Middle frontal gyrus (tissue), 1 donor: ENCODE results near the gene GAGE12F.
"Not testable (repeated sequence)": the region's sequence is repeated elsewhere in the genome, so short reads cannot be mapped to it uniquely, and the experiment has no call there.

Experiments used
- DNase-seq: peaks from one replicate; pipeline ENCODE4 v3.0.0-alpha.2; 2015; ENCODE audit warnings: low spot score; ENCODE audit errors: extremely low spot score

Gene GAGE12F, protein sequence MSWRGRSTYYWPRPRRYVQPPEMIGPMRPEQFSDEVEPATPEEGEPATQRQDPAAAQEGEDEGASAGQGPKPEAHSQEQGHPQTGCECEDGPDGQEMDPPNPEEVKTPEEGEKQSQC

DNA sequence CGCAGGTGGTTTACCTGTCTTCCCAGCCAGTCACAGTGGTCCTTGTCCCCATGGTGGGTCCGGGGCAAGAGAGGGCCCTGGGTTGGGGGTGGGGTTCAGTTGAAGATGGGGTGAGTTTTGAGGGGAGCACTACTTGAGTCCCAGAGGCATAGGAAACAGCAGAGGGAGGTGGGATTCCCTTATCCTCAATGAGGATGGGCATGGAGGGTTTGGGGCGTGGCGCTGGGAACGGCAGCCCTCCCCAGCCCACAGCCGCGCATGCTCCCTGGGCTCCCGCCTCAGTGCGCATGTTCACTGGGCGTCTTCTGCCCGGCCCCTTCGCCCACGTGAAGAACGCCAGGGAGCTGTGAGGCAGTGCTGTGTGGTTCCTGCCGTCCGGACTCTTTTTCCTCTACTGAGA is at the start of gene GAGE12F:
Gene GAGE12F, plus strand, starts transcription at position 301 of the 400 bp plus-strand sequence. CDS start 1,155 bp downstream, outside the sequence.
- not testable (repeated sequence) for DNase-seq

DNA sequence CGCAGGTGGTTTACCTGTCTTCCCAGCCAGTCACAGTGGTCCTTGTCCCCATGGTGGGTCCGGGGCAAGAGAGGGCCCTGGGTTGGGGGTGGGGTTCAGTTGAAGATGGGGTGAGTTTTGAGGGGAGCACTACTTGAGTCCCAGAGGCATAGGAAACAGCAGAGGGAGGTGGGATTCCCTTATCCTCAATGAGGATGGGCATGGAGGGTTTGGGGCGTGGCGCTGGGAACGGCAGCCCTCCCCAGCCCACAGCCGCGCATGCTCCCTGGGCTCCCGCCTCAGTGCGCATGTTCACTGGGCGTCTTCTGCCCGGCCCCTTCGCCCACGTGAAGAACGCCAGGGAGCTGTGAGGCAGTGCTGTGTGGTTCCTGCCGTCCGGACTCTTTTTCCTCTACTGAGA is 28.8 kb upstream of the GAGE12F start, which contains the start of gene GAGE12C:
Gene GAGE12C, plus strand, starts transcription at position 301 of the 400 bp plus-strand sequence. CDS start 1,155 bp downstream, outside the sequence.
- DNase-seq, result not testable (repeated sequence)

DNA sequence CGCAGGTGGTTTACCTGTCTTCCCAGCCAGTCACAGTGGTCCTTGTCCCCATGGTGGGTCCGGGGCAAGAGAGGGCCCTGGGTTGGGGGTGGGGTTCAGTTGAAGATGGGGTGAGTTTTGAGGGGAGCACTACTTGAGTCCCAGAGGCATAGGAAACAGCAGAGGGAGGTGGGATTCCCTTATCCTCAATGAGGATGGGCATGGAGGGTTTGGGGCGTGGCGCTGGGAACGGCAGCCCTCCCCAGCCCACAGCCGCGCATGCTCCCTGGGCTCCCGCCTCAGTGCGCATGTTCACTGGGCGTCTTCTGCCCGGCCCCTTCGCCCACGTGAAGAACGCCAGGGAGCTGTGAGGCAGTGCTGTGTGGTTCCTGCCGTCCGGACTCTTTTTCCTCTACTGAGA is 19.2 kb upstream of the GAGE12F start, which contains the start of gene GAGE12D:
Gene GAGE12D, plus strand, starts transcription at position 301 of the 400 bp plus-strand sequence. CDS start 1,155 bp downstream, outside the sequence.
- DNase-seq, result not testable (repeated sequence)

DNA sequence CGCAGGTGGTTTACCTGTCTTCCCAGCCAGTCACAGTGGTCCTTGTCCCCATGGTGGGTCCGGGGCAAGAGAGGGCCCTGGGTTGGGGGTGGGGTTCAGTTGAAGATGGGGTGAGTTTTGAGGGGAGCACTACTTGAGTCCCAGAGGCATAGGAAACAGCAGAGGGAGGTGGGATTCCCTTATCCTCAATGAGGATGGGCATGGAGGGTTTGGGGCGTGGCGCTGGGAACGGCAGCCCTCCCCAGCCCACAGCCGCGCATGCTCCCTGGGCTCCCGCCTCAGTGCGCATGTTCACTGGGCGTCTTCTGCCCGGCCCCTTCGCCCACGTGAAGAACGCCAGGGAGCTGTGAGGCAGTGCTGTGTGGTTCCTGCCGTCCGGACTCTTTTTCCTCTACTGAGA is 9.7 kb upstream of the GAGE12F start, which contains the start of gene GAGE12E:
Gene GAGE12E, plus strand, starts transcription at position 301 of the 400 bp plus-strand sequence. CDS start 1,155 bp downstream, outside the sequence.
- not testable (repeated sequence) for DNase-seq

DNA sequence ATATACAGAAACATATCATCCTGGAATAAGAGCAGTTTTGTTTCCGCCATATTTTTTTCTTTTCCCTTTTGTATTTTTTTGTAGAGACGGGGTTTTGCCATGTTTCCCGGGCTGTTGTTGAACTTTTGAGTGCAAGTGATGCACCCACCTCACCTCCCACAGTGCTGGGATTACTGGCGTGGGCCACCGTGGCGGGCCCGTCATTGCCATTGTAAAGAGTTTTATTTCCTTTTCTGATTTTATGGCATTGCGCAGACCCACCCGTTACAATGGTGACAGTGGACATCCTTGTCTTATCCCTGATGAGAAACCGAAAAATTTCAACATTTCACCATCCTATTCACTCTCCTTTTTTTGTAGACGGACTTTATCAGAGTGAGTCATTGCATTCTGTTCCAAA is 8.1 kb downstream of the GAGE12F start:
- DNase-seq, result not testable (repeated sequence)

DNA sequence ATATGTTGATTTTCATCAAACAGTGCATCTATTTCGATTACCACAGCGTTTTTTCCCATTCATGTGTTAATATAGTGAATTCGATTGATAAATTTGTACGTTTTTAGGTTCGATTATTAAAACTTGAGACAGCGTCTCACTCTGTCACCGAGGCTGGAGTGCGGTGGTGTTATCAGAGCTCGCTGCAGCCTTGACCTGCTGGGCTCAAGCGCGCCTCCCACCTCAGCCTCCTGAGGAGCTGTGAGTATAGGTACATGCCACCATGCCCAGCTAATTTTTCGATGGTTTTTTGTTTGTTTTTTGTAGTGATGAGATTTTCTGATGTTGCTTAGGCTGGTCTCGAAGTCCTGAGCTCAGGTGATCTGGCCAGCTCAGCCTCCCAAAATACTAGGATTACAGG is 8.5 kb downstream of the GAGE12F start:
- not testable (repeated sequence) for DNase-seq

DNA sequence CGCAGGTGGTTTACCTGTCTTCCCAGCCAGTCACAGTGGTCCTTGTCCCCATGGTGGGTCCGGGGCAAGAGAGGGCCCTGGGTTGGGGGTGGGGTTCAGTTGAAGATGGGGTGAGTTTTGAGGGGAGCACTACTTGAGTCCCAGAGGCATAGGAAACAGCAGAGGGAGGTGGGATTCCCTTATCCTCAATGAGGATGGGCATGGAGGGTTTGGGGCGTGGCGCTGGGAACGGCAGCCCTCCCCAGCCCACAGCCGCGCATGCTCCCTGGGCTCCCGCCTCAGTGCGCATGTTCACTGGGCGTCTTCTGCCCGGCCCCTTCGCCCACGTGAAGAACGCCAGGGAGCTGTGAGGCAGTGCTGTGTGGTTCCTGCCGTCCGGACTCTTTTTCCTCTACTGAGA is 9.5 kb downstream of the GAGE12F start, which contains the start of gene GAGE12G:
Gene GAGE12G, plus strand, starts transcription at position 301 of the 400 bp plus-strand sequence. CDS start 1,155 bp downstream, outside the sequence.
- not testable (repeated sequence) for DNase-seq

DNA sequence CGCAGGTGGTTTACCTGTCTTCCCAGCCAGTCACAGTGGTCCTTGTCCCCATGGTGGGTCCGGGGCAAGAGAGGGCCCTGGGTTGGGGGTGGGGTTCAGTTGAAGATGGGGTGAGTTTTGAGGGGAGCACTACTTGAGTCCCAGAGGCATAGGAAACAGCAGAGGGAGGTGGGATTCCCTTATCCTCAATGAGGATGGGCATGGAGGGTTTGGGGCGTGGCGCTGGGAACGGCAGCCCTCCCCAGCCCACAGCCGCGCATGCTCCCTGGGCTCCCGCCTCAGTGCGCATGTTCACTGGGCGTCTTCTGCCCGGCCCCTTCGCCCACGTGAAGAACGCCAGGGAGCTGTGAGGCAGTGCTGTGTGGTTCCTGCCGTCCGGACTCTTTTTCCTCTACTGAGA is 19.0 kb downstream of the GAGE12F start, which contains the start of gene GAGE12H:
Gene GAGE12H, plus strand, starts transcription at position 301 of the 400 bp plus-strand sequence. CDS start 1,155 bp downstream, outside the sequence.
- not testable (repeated sequence) for DNase-seq

DNA sequence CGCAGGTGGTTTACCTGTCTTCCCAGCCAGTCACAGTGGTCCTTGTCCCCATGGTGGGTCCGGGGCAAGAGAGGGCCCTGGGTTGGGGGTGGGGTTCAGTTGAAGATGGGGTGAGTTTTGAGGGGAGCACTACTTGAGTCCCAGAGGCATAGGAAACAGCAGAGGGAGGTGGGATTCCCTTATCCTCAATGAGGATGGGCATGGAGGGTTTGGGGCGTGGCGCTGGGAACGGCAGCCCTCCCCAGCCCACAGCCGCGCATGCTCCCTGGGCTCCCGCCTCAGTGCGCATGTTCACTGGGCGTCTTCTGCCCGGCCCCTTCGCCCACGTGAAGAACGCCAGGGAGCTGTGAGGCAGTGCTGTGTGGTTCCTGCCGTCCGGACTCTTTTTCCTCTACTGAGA is 28.6 kb downstream of the GAGE12F start, which contains the start of gene GAGE2A:
Gene GAGE2A, plus strand, starts transcription at position 301 of the 400 bp plus-strand sequence. CDS start 1,155 bp downstream, outside the sequence.
- not testable (repeated sequence) for DNase-seq

DNA sequence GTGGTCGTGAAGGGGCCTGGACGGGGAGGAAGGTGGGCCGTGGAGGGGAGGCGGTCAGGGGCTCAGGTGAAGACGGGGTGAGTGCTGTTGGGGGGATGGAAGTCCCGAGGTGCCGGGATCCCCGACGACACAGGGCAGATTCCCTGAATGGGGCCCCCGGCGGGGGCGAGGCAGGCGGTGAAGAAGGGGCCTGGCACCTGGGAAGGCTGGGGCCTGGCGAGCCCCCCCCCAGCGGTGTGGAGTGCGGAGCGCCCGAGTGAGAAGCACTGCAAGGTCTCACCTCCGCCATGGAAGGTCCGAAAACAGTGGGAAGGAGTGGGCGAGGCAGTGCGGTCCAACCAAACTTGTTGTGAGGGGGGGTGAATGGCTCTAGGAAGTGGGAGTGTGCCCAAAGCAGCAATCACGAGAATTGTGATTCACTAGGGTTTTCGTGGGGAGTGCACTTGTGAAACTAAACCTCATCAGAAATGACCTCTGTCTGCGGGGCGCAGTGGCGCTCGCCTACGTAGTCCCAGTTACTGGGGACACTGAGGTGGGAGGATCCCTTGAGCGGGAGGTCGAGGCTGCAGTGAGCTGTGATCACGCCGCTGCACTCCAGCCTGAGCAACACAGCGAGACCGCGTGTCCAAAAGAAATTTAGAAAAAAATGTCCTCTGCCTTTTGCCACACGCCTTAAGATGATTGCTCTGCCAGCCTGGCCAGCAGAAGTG is 29.3 kb downstream of the GAGE12F start:
- not testable (repeated sequence) for DNase-seq

DNA sequence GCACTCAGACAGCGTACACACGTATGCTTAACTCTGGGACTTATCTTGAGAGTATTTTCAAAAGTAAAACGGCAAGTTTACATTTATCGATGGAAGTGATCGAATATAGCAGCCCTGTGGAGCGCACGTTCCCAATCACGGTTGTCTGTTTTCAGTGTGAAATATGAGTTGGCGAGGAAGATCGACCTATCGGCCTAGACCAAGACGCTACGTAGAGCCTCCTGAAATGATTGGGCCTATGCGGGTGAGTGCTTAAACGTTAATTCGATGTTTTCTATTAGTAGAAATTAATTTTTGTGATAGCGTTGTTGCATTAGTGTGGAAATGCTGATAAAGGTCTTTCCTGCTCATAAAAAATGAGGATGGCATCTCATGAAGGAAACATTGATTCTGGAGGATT is 29.8 kb downstream of the GAGE12F start:
- not testable (repeated sequence) for DNase-seq

DNA sequence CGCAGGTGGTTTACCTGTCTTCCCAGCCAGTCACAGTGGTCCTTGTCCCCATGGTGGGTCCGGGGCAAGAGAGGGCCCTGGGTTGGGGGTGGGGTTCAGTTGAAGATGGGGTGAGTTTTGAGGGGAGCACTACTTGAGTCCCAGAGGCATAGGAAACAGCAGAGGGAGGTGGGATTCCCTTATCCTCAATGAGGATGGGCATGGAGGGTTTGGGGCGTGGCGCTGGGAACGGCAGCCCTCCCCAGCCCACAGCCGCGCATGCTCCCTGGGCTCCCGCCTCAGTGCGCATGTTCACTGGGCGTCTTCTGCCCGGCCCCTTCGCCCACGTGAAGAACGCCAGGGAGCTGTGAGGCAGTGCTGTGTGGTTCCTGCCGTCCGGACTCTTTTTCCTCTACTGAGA is 38.1 kb downstream of the GAGE12F start, which contains the start of gene GAGE1:
Gene GAGE1, plus strand, starts transcription at position 301 of the 400 bp plus-strand sequence. CDS start 1,155 bp downstream, outside the sequence.
- not testable (repeated sequence) for DNase-seq

DNA sequence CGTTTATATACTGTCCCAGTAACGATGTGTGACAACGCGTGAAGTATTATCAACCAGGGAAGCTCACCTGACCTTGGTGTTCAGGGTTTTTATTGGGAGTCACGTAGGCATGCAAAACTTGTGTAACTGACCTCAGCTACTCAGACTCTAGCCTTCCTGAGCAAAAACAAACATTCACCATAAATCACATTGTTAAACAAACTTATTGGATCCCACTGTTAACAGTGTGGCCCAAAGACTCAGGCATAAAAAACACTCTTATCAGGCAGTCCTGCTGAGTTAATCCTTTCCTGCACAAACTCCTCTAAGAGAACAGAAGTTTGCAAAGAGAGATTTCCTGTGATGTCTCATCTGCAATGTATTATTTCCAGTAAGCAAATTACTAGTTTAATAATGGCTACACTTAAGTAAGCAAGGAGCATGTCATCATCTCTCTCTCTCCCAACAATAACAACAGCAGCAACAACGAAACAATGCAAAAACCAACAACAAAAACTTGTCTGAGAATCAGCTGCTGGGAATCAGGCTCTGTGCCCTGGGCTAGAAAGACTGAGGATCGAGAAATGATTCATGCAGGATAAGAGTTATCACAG is 50.2 kb downstream of the GAGE12F start:
- no peak for DNase-seq
